K562 (cell line): ENCODE data around the gene PPRC1.

Experiments used
- ATF2 ChIP-seq: sonication (generic); formaldehyde crosslinking; IDR thresholded peaks from 2 replicates; pipeline ENCODE4 v1.8.1; 2022; ENCODE audit warnings: missing genetic modification reagents
- COPS2 ChIP-seq: fragments of 450-650 bp; conservative IDR thresholded peaks from 2 replicates; pipeline ENCODE4 v1.6.1; 2016; ENCODE audit warnings: mild to moderate bottlenecking, moderate library complexity
- E4F1 ChIP-seq: fragments of 250-450 bp; sonication (Bioruptor Pico); IDR thresholded peaks from 2 replicates; pipeline ENCODE4 v1.5.0; 2021; ENCODE audit warnings: mild to moderate bottlenecking, borderline replicate concordance
- HNRNPH1 ChIP-seq: fragments of 200-400 bp; formaldehyde crosslinking; optimal IDR thresholded peaks from 2 replicates; pipeline ENCODE3; 2017; ENCODE audit warnings: low read depth, mild to moderate bottlenecking, low read length, moderate library complexity
- RB1 ChIP-seq: fragments of 450-650 bp; IDR thresholded peaks from 2 replicates; pipeline ENCODE4 v1.6.1; 2017; ENCODE audit warnings: low read depth, mild to moderate bottlenecking
- RREB1 ChIP-seq: fragments of 250-450 bp; sonication (Bioruptor Pico); IDR thresholded peaks from 2 replicates; pipeline ENCODE4 v1.4.0; 2020
- YY1 ChIP-seq, 3 experiments: IDR thresholded peaks; 2 replicates each; pipeline ENCODE4 v1.6.1; 2011; ENCODE audit warnings: low read length in 2 of 3, mild to moderate bottlenecking in 2 of 3, moderate library complexity in 2 of 3, borderline replicate concordance in 1 of 3, control low read depth in 1 of 3, low read depth in 1 of 3; ENCODE audit not compliant: insufficient read depth in 3 of 3, insufficient replicate concordance in 2 of 3, control insufficient read depth in 1 of 3, insufficient read length in 1 of 3; ENCODE audit errors: extremely low read depth in 1 of 3
- ZNF274 ChIP-seq: IDR thresholded peaks from 2 replicates; pipeline ENCODE4 v1.6.1; 2011; ENCODE audit warnings: low read depth, mild to moderate bottlenecking, low read length, moderate library complexity, borderline replicate concordance
- ZNF431 ChIP-seq: sonication (generic); formaldehyde crosslinking; IDR thresholded peaks from 2 replicates; pipeline ENCODE4 v1.8.0; 2022; ENCODE audit warnings: mild to moderate bottlenecking, missing genetic modification reagents
- TF ChIP-seq, protein P1 (sequence below): sonication (generic); formaldehyde crosslinking; IDR thresholded peaks from 2 replicates; pipeline ENCODE4 v1.8.1; 2023; ENCODE audit warnings: mild to moderate bottlenecking, missing genetic modification reagents

- TF ChIP-seq RREB1 = no peak
- TF ChIP-seq COPS2 = no peak
- TF ChIP-seq YY1 (IDR thresholded peaks at IDR 0.05; ENCODE audit: borderline replicate concordance in 1 of 3, control insufficient read depth in 1 of 3, extremely low read depth in 1 of 3, insufficient read depth in 3 of 3, insufficient read length in 1 of 3, insufficient replicate concordance in 2 of 3, low read depth in 1 of 3, low read length in 2 of 3) = no peak
- TF ChIP-seq E4F1 (CRISPR knock-in tag) = no peak
- no peak for TF ChIP-seq ZNF431
- TF ChIP-seq, protein P1, sequence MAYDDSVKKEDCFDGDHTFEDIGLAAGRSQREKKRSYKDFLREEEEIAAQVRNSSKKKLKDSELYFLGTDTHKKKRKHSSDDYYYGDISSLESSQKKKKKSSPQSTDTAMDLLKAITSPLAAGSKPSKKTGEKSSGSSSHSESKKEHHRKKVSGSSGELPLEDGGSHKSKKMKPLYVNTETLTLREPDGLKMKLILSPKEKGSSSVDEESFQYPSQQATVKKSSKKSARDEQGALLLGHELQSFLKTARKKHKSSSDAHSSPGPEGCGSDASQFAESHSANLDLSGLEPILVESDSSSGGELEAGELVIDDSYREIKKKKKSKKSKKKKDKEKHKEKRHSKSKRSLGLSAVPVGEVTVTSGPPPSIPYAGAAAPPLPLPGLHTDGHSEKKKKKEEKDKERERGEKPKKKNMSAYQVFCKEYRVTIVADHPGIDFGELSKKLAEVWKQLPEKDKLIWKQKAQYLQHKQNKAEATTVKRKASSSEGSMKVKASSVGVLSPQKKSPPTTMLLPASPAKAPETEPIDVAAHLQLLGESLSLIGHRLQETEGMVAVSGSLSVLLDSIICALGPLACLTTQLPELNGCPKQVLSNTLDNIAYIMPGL (CRISPR knock-in tag) = no peak
- TF ChIP-seq ATF2 (CRISPR knock-in tag) = no peak
- TF ChIP-seq ZNF274 = no peak
- TF ChIP-seq RB1 = no peak
- no peak for TF ChIP-seq HNRNPH1
Observed at GRCh38 chr10:102122450-102122849, 10.4 kb upstream of the PPRC1 start.
